Suppressor macrophage (primary cell): ENCODE measurements around the gene SMTN.
A peak's percentile ranks its signal among the peaks of the same experiment; 100 is the strongest.

Experiments used
- DNase-seq, 4 experiments: peaks; one replicate each; pipeline ENCODE4 v3.0.0-alpha.2; 2020 to 2022

SMTN gene

DNA sequence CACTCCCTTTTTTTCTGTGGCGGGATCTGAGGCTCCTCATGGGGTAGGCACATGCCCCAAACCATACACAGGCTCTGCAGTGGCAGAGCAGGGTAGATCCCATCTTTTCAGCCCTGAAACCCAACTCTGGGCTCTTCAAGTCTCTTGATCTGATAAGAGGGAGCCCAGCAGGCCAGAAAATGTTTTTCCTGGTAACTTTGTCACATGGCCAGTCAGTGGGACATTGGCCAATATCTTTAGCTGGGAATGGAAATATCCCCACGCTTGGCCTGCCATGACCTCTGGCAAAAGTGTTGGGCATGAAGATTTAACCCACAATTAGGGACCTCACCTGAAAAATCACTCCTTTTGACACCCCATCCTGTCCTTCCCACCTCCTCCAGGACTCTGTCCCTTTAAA is 49.8 kb downstream of the SMTN start:
- no peak for DNase-seq

DNA sequence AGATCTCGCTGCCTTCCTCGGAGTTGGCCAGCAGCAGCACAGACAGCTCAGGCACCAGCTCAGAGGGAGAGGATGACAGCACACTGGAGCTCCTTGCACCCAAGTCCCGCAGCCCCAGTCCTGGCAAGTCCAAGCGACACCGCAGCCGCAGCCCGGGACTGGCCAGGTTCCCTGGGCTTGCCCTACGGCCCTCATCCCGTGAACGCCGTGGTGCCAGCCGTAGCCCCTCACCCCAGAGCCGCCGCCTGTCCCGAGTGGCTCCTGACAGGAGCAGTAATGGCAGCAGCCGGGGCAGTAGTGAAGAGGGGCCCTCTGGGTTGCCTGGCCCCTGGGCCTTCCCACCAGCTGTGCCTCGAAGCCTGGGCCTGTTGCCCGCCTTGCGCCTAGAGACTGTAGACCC is 52.8 kb downstream of the SMTN start:
- DNase-seq, result no peak

DNA sequence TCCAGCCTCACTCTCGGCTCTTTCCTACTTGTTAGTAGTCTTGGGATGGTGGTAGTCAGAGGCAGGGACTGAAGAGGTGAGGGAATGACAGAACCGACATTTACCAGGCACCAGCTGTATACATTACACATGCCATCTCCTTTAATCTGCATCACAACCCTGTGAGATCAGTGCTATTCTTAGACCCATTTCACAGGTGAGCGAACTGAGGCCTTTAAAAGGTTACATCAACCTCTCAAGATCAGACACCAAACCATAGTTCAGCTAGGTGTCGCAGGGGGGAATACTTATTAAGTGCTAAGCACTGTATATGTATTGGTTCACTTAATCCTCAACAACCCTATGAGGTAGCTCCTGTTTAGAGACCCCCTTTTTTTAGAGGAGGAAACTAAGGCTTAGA is 53.6 kb downstream of the SMTN start:
- no peak for DNase-seq

DNA sequence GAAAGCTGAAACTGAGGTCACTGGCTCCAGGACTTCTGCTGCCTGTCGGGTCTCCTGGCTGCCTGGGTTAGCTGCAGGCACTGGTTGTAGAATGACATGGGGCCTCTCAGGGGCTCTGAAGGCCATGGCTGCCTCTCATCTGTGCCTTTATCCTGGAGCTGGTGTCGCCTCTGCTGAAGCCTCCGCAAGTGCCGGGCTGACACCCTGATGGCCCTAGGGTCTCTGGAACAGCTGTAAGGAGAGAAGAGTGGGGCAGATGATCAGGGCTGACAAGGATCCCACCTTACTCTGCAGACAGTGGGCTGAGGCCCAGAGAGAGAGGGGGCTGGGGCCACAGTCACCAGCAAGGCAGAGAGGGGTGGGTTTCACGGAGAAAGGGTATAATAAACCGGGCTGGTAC is 54.6 kb downstream of the SMTN start:
- no peak for DNase-seq

DNA sequence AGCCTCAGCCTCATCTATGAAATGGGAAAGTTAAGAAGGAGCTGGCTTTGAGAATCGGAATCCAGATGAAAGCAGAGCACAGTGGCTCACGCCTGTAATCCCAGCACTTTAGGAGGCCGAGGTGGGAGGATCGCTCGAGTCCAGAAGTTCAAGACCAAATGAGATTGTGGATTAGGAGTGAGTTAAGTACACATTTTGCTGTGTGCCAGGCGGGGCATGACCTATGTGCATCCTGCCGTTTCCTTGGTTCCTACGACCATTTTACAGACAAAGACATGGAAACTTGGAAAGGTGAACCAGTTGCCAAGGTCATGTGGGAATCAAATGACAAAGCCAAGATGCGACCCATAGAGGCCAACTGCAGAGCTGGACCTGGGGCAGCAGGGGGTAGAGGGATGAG is 55.0 kb downstream of the SMTN start:
- no peak for DNase-seq

DNA sequence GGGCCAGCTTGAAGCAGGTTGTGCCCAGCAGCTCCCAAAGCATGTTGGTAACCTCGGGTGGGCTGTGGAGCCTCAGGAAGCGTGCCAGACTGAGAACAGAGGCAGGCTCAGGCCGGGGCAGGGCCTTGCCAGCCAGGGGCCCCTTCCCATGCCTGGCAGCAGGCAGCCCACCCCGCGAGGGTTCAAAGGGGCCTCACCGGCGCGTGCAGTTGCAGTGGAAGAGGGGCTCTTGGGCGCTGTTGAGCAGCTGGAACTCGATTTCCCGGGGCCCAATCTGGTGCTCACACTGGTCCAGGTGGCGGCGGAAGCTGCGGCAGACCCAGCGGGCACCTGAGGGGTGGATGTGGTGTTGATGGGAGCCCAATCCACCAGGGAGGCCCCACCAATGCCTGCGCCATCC is 55.6 kb downstream of the SMTN start:
- no peak for DNase-seq

DNA sequence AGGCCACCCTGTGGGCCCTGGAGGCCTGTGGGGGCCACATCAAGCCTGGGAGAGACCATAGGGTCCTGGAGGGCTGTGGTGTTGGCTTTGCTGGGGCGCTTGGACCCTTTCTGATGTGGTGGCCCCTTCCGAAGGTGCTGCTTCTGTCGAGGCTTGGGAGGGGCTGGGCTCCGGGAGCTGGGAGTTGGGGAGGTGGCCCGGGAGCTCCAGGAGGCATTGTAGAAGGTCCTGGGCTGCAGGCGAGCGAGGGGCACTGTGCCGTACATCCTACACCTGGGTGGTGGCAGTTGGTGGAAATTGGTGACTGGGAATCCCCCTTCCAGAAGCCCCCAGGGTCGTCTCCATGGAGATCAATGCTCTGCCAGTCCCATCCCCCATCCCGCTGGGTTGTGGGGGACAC is 56.6 kb downstream of the SMTN start:
- DNase-seq, result no peak

DNA sequence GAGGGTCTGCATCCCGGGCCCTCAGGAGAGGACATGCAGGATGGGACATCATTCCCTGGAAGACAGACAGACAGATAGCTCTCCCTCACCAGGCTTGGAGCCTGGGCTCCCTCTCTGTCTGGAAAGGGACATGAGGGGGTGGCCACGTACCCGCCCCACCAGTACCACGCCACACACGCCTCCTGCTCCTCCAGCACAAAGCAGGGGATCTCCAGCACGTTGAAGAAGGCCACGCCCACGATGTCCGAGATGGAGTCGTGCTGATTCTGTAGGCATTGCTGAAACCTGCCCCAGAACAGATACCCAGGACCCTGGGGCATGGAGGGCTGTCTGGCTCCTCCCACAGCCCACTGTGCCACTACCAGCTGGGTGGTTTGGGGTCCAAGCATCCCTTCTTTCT is 57.0 kb downstream of the SMTN start:
- no peak for DNase-seq

DNA sequence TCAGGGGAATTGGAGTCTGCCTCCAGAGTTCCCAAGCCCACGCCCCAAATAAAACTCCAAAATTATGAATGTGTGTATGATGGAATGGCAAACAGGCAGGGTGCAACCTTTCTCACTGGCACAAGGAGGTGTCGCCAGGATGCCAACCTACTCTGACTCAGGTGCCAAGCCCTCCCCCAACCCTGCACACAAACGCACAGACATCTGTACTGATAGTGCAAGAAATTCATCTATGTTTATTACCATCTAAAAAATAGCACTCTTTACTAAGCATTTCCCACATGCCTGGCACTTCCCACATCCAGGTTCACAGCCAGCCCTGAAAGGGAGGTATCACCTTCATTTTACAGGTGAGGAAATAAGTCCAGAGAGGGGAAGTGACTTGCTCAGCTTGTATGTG is 57.9 kb downstream of the SMTN start:
- DNase-seq, result no peak

DNA sequence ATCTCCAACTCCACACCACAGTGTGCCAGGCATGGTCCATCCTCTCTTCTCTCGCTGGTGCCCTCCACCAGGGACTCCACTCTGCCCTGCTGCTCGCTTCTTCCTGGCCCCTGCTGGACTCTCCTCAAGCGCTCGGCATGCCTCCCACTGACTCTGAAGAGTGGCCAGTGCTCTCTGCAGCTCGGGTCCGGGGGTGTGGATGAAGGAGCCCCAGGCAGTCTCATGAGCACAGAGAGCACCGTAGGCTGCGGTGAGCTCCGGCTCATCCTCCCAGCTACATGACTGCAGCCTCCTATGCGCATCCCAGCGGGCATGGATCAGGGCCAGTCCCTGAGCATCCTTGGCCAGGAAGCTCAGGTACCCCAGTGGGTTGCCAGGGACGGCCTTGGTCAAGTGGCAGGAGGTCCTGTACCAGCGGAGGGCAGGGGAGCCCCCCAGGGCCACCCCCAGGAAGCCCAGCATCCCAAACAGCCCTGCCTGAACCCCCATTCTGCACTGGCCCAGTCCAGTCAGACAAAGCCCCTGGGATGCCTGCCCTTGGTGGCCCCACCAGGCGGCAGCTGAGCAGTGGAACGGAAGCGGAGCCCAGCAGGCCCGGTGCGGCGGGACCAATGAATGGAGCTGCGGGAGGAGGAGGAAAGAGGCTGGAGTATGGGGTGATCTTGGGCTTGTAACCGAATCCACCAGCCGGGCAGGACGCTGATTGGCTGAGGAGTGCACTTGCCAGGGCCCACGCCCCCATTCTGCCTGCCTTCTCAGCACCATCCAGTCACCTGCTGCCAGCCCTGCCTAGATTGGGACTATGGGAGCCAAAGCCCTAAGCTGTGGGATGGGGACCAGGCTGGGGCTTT is 59.0 kb downstream of the SMTN start, which contains the start of gene PLA2G3:
Gene PLA2G3 (minus strand): TSS at position 643 of the 851 bp plus-strand sequence. CDS start 154 bp downstream, at position 489.
- DNase-seq, result no peak

DNA sequence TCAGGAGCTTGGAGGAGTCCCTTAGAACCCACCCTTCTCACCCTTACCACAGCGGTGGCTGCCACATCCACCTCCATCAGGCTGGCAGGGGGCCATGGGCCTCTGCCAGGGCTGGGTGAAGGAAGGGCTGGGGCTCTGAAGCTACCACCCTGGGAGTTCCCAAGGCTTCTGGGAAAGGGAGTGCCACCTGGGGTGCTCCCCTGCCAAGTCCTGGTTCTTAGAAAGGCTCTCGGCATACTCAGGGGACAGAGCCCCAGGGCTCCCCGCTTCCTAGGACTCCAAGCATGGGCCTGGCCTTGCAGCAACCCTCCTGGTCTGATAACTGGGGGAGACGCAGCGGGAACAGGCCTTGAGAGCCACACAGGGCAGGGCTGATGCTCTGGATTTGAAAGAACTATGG is 59.6 kb downstream of the SMTN start:
- DNase-seq, result no peak

DNA sequence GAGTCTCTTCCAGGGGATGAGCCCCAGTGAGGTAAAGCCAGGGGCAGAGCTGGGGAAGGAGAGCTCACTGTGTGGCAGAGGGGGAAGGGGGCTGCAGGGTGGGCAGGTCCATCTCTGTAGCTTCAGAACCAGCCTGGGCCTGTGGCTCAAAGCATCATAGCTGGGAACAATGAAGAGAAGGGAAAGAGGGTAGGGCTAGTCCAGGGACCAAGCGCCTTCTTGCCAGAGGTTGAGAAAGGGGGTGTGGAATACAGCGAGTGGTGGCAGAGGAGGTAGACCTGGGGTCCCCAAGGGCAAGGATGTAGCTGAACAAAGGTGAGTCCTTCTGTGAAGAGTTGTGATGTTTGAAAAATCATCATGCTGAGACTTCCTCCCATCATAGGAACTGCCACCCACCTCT is 60.4 kb downstream of the SMTN start:
- DNase-seq, result no peak

DNA sequence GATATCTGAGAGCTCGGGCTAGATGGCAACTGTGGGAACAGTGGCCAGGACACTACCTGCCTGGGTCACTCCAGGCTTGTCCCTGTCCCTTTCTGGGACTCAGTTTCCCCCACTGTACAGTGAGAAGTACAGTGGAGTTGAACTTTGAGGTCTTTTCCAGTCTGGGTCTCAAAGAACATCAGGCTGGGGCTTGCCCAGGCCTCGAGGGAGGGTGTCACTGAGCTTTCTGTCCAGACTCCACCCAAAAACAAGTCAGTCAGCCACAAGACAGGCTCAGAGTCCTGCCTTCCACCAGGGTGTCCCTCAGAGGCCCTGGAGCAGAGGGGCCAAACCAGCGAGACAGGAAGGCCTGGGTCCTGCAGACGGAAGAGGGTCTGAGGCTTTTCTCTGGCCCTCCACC is 61.2 kb downstream of the SMTN start:
- DNase-seq, result no peak

DNA sequence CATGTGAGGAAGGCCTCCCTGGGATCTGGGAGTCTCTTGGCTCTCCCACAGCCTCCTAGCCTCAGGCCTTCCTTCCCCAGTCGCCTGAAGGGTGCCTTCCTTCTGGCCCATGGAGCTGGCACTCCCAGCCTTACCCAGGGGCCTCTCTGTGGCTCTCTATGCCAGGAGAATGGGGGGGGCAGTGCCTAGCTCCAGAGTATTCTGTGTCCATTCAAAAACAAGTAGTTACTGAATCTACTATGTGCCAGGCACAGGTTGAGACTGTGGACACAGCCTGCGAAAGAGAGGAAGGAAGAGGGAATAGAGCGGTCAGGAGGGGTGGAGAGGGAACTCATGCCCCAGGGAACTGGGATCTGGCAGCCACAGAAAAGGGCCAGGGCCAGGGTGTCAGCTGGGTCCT is 61.9 kb downstream of the SMTN start:
- no peak for DNase-seq

DNA sequence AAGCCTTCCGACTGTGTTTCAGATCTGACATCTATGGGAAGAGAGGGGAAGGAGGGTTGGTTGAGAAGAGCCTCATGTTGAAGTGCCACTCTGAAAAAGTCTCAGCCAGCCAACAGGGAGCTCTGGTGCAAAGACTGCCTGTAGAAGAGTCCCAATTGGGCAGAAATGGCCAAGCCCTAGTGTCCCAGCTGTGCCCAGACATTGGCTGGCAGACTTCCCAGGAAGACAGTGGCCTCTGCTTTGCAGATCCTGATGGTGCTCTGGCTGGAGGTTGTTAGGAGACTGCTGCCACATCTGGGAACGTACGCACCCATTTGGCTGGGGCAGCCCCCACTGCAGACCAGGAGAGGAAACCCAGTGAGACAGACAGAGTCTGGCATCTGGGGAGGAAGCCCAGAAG is 62.4 kb downstream of the SMTN start:
- no peak for DNase-seq

DNA sequence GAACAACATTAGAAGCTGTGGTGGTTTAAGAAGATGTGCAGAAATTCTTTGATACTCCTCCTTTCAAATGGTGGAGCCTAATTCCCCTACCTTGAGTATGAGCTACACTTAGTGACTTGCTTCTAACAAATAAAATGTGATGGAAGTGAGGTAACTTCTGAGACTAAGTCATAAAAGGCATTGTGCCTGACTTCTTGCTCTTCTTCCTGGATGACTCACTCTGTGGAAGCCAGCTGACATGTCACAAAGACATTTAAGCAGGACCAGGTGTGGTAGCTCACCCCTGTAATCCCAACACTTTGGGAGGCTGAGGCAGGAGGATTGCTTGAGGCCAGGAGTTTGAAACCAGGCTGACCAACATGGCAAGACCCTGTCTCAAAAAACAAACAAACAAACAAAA is 63.1 kb downstream of the SMTN start:
- DNase-seq, result no peak

DNA sequence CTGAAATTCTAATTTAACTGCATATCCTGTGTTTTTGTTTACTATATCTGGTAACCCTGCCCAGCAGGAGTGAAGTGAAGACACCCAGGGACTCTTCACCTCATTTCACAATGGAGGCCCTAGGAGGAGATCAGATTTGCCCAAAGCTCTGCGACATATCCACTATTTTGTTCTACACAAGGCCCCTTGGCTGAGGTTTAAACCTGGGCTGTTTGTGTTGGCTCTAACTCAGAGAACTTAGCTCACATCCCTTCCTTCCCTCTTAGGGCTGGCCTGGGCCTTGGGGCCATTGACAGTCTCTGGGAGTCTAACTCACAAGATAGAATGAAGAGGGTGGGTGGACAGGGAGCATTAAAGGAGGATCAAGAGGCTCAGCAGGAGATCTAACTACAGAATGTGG is 67.4 kb downstream of the SMTN start:
- no peak for DNase-seq

DNA sequence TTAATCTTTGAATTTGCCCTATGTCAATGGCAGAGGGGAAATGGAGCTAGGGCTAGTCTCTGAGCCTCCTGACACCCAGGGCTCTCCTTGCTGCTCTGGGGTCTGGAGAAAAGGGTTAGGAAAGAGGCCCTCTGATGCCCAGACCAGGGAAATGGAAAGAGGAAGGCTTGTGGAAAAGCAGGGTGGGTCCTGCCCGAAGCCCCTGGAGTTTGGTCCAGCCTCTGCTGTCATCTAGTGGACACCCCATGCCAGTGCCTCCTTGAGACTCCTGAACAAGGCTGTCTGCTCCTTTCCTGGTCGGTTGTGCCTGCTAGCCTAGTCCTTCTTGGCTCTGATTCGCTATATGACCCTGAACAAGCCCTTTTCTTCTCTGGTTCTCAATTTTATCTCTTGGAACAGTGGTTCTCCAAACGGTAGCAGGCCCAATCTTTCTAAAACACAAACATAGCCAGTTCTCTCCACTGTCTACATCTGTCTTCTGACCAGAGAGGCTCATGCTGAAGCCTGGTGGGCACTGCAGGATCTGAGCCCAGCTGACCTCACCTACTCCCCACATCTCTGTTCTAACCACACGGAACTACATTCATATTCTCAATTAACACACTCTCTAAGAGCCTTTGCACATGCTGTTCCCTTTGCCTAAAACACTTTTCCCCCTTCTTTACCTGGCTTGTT is 68.0 kb downstream of the SMTN start:
- peak; percentile 58 to 75 (median 68) for DNase-seq

DNA sequence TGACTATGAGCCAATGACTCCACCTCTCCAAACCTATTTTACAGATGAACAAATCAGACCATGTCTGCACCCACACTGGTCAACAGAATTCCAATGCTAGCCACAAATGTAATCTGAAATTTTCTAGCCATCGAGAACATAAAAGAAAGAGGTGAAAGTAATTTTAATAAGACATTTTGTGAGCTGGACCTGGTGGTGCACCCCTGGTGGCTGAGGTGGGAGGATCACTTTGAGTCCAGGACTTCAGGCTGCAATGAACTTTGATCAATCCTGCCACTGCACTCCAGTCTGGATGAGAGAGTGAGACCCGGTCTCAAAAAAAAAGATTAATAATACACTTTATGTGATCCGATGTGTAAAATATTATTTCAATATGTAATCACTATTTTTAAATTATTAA is 69.5 kb downstream of the SMTN start:
- no peak for DNase-seq

DNA sequence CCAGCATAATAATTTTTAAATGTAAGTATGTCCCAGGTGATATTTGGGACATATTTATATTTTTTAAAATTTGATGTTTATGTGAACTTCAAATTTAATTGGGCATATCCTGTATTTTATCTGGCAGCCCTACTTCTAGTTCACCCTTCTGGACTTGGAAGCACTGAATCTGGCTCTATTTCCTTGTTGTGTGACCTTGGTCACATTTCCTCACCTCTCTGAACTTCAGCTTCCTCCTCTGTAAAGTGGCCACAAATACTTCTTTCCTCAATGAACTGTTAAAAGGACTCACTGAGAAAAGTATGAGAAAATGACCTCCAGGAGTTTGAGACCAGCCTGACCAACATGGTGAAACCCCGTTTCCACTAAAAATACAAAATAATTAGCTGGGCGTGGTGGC is 70.8 kb downstream of the SMTN start:
- no peak for DNase-seq

DNA sequence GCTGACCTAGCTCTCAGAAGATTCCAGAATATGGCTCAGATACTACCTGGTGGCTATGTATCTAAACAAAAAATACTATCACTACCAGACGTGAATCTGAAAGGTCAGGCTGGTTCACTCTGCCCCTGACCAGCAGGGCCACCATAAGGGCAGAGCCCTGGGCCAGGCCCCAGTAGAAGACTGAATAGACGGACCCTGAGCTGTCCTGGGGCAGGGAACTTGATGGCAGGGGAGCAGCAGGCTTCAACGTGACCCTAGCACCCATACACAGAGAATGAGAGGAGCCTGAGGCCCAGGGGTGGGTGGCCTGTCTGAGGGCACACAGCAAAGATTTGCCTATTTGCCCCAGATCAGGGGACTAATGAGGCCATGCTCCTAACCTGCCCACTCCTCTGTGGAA is 72.2 kb downstream of the SMTN start:
- no peak for DNase-seq
